ENCODE data around the gene SLC25A4.

Gene SLC25A4

GRCh38 chr4:185171373-185172071 is 28.5 kb downstream of the SLC25A4 start:
- Histone ChIP-seq H3K9me3 (ENCODE audit: control insufficient read depth, insufficient read depth, low read depth, low read length) (no peaks in the 10 kb centered on the region), H3K36me3 (ENCODE audit: control insufficient read depth in 2 of 2, insufficient read depth in 1 of 2, low read length in 2 of 2) (peaks cover 7 to 22% of the 10 kb centered on the region in 2 experiments; a peak in 2 of 3 replicates), H3K4me1 (ENCODE audit: control insufficient read depth, insufficient read depth, low read length) (no peaks in the 10 kb centered on the region), H3K27ac (ENCODE audit: extremely low read depth, low read depth, low read length) (no peak overlapping the region), H3K4me3 (ENCODE audit: low read depth, low read length) (no peak overlapping the region)
- ChIA-PET POLR2A (no interaction called here), CTCF (no interaction called here)
- TF ChIP-seq ZNF292 (tag by site-specific recombination; IDR thresholded peaks at IDR 0.05; ENCODE audit: borderline replicate concordance, low read depth) (no peak), ZNF548 (tag by site-specific recombination; IDR thresholded peaks at IDR 0.05) (no peak), ZNF302 (tag by site-specific recombination; IDR thresholded peaks at IDR 0.05; ENCODE audit: low read depth) (no peak)

GRCh38 chr4:185179488-185179887 is 36.4 kb downstream of the SLC25A4 start:
- CTCF ChIA-PET, result interaction anchor here (0.5 kb wide), 1 partner anchor 174 kb away, joined by 3 read pairs; no protein-coding TSS in a partner anchor
- POLR2A ChIA-PET, result no interaction called here
- Histone ChIP-seq H3K4me1 (ENCODE audit: control insufficient read depth, insufficient read depth, low read length) (no peaks in the 10 kb centered on the region), H3K4me3 (ENCODE audit: low read depth, low read length) (no peak overlapping the region), H3K9me3 (ENCODE audit: control insufficient read depth, insufficient read depth, low read depth, low read length) (no peaks in the 10 kb centered on the region), H3K27ac (ENCODE audit: extremely low read depth, low read depth, low read length) (no peak overlapping the region), H3K36me3 (ENCODE audit: control insufficient read depth in 2 of 2, insufficient read depth in 1 of 2, low read length in 2 of 2) (peaks cover 4 to 6% of the 10 kb centered on the region in 2 experiments; a peak in 2 of 3 replicates)
- TF ChIP-seq SP7 (tag by site-specific recombination; IDR thresholded peaks at IDR 0.05), result no peak
- TF ChIP-seq, protein P1, sequence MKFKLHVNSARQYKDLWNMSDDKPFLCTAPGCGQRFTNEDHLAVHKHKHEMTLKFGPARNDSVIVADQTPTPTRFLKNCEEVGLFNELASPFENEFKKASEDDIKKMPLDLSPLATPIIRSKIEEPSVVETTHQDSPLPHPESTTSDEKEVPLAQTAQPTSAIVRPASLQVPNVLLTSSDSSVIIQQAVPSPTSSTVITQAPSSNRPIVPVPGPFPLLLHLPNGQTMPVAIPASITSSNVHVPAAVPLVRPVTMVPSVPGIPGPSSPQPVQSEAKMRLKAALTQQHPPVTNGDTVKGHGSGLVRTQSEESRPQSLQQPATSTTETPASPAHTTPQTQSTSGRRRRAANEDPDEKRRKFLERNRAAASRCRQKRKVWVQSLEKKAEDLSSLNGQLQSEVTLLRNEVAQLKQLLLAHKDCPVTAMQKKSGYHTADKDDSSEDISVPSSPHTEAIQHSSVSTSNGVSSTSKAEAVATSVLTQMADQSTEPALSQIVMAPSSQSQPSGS (tag by site-specific recombination; IDR thresholded peaks at IDR 0.05; ENCODE audit: low read depth), result no peak

GRCh38 chr4:185182239-185182638 is 39.2 kb downstream of the SLC25A4 start:
- Histone ChIP-seq H3K36me3 (ENCODE audit: control insufficient read depth in 2 of 2, insufficient read depth in 1 of 2, low read length in 2 of 2) (no peaks in the 10 kb centered on the region; a peak in 1 of 3 replicates), H3K9me3 (ENCODE audit: control insufficient read depth, insufficient read depth, low read depth, low read length) (no peaks in the 10 kb centered on the region), H3K27ac (ENCODE audit: extremely low read depth, low read depth, low read length) (no peak overlapping the region), H3K4me3 (ENCODE audit: low read depth, low read length) (no peak overlapping the region), H3K4me1 (ENCODE audit: control insufficient read depth, insufficient read depth, low read length) (no peaks in the 10 kb centered on the region)
- ChIA-PET POLR2A (interaction anchor here (0.6 kb wide), 1 partner anchor 19 kb away, joined by 9 read pairs; no protein-coding TSS in a partner anchor), CTCF (interaction anchor here (0.7 to 1.9 kb wide), 5 partner anchors 19 to 168 kb away, joined by 3 to 8 read pairs (median 5); no protein-coding TSS in a partner anchor)
- TF ChIP-seq SCRT1 (tag by site-specific recombination; IDR thresholded peaks at IDR 0.05; ENCODE audit: borderline replicate concordance) (no peak), ZNF341 (tag by site-specific recombination; IDR thresholded peaks at IDR 0.05; ENCODE audit: low read depth) (no peak), ZNF544 (tag by site-specific recombination; IDR thresholded peaks at IDR 0.05) (no peak), ZNF707 (tag by site-specific recombination; IDR thresholded peaks at IDR 0.05) (no peak), ZNF521 (tag by site-specific recombination; IDR thresholded peaks at IDR 0.05) (no peak), ZSCAN23 (tag by site-specific recombination; IDR thresholded peaks at IDR 0.05) (no peak), ZSCAN30 (tag by site-specific recombination; IDR thresholded peaks at IDR 0.05) (no peak), SETDB1 (IDR thresholded peaks at IDR 0.05; ENCODE audit: insufficient read length, low read length) (no peak), GLI2 (tag by site-specific recombination; IDR thresholded peaks at IDR 0.05; ENCODE audit: borderline replicate concordance, low read depth) (no peak), ZBTB10 (tag by site-specific recombination; IDR thresholded peaks at IDR 0.05) (no peak), ZBTB8A (tag by site-specific recombination; IDR thresholded peaks at IDR 0.05) (no peak), ZNF664 (tag by site-specific recombination; IDR thresholded peaks at IDR 0.05) (no peak), SALL2 (tag by site-specific recombination; IDR thresholded peaks at IDR 0.05; ENCODE audit: borderline replicate concordance) (no peak), ZNF184 (tag by site-specific recombination; IDR thresholded peaks at IDR 0.05) (no peak), ZBTB1 (tag by site-specific recombination; IDR thresholded peaks at IDR 0.05) (no peak), ZNF148 (tag by site-specific recombination; IDR thresholded peaks at IDR 0.05; ENCODE audit: borderline replicate concordance) (no peak), ZSCAN5A (tag by site-specific recombination; IDR thresholded peaks at IDR 0.05) (no peak)
